ENCODE measurements around the gene PASD1.
"Not testable (repeated sequence)": the region's sequence is repeated elsewhere in the genome, so short reads cannot be mapped to it uniquely, and the experiment has no call there.

The PASD1 gene, protein sequence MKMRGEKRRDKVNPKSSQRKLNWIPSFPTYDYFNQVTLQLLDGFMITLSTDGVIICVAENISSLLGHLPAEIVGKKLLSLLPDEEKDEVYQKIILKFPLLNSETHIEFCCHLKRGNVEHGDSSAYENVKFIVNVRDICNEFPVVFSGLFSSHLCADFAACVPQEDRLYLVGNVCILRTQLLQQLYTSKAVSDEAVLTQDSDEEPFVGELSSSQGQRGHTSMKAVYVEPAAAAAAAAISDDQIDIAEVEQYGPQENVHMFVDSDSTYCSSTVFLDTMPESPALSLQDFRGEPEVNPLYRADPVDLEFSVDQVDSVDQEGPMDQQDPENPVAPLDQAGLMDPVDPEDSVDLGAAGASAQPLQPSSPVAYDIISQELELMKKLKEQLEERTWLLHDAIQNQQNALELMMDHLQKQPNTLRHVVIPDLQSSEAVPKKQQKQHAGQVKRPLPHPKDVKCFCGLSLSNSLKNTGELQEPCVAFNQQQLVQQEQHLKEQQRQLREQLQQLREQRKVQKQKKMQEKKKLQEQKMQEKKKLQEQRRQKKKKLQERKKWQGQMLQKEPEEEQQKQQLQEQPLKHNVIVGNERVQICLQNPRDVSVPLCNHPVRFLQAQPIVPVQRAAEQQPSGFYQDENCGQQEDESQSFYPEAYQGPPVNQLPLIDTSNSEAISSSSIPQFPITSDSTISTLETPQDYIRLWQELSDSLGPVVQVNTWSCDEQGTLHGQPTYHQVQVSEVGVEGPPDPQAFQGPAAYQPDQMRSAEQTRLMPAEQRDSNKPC

GRCh38 chrX:151563449-151563848 is at the start of gene PASD1:
Gene PASD1 (plus strand): TSS chrX:151563675. CDS start chrX:151601554, 37,879 bp downstream.
- DNase-seq = no peak

- no peak for DNase-seq
Observed at GRCh38 chrX:151515237-151515636, 48.2 kb upstream of the PASD1 start.

- no peak for DNase-seq
Observed at GRCh38 chrX:151516538-151517187, 46.8 kb upstream of the PASD1 start.

- no peak for DNase-seq
Observed at GRCh38 chrX:151517421-151517820, 46.1 kb upstream of the PASD1 start.

GRCh38 chrX:151523351-151523750 is 40.1 kb upstream of the PASD1 start:
- no peak for DNase-seq

GRCh38 chrX:151536571-151536970 is 26.9 kb upstream of the PASD1 start:
- DNase-seq = no peak

- DNase-seq = no peak
Observed at GRCh38 chrX:151537572-151537971, 25.9 kb upstream of the PASD1 start.

GRCh38 chrX:151538190-151539122 is 25.0 kb upstream of the PASD1 start:
- no peak for DNase-seq

DNA sequence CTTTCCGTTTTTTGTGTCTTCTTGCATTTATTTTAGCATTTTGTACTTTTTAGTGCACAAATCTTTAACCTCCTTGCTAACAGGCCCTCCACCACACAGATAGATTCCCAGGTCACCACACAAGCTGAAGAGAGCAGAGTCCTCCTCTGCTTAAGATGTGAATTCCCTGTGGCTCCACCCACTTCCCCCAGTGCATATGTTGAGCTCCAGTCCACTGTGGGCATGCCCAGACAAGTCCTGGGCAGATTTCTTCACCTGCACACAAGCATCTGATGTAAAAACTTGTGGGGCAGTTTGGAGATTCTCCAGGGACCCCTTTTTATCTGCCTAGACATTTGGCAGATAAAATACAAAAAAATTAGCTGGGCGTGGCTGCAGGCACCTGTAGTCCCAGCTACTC is 19.8 kb upstream of the PASD1 start:
- DNase-seq = no peak

- not testable (repeated sequence) for DNase-seq
Observed at GRCh38 chrX:151546226-151546625, 17.2 kb upstream of the PASD1 start.

DNA sequence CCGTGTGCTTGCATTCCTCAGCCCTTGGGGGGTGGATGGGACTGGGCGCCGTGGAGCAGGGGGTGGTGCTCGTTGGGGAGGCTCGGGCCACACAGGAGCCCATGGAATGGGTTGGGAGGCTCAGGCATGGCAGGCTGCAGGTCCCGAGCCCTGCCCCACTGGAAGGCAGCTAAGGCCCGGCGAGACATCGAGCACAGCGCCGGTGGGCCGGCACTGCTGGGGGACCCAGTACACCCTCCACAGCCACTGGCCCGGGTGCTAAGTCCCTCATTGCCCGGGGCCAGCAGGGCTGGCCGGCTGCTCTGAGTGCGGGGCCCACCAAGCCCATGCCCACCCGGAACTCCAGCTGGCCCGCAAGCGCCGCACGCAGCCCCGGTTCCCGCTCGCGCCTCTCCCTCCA is 12.3 kb upstream of the PASD1 start:
- not testable (repeated sequence) for DNase-seq

DNA sequence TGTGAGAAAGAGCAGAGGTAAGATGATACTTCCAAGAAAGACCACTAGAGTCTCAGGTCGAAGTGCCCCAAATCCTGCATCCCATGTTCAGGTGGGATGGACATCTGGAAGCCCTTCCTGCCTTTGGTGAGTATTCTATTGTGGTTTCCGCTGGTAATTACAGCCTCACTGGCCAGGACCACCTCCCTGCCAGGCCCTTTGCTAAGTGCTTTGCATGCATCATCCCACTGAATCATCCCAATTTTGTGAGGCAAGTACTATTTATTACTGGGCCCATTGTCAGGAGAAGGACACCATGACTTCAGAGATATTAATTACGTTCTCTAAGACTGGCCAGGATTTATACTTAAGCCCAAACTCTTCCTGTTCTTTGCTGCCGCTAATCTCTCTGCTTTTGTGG is 10.7 kb upstream of the PASD1 start:
- no peak for DNase-seq

GRCh38 chrX:151555301-151555700 is 8.2 kb upstream of the PASD1 start:
- DNase-seq = not testable (repeated sequence)

GRCh38 chrX:151562485-151562884 is 990 bp upstream of the PASD1 start:
- not testable (repeated sequence) for DNase-seq

GRCh38 chrX:151563003-151563402 is 472 bp upstream of the PASD1 start:
- not testable (repeated sequence) for DNase-seq

DNA sequence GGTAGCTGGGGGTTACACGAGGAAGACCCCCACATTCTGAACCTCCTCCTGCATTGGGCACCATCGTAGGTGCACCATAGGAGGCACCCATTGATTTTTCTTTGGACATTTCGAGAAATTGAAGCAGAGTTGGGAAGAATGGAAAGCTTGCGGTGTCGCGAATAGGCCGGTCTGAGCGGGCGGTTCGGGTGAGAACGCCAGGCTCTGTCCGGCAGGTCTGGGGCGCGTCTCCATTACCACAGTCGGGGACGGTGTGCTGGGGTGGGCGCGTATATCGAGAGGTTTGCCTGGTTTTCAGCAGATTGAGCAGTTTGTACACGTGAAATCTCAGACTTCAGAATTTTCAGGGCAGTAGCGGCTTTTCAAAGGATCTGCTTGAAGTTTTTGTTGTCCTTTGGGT is 560 bp downstream of the PASD1 start:
- no peak for DNase-seq

- not testable (repeated sequence) for DNase-seq
Observed at GRCh38 chrX:151566872-151567271, 3.4 kb downstream of the PASD1 start.

- DNase-seq = no peak
Observed at GRCh38 chrX:151570561-151570960, 7.1 kb downstream of the PASD1 start.

DNA sequence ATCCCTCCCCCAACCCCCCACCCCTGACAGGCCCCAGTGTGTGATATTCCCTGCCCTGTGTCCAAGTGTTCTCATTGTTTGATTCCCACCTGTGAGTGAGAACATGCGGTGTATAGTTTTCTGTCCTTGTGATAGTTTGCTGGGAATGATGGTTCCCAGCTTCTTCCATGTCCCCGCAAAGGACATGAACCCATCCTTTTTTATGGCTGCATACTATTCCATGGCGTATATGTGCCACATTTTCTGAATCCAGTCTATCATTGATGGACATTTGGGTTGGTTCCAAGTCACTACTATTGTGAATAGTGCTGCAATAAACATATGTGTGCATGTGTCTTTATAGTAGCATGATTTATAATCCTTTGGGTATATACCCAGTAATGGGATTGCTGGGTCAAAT is 29.9 kb downstream of the PASD1 start:
- DNase-seq = not testable (repeated sequence)

- DNase-seq = no peak
Observed at GRCh38 chrX:151596282-151596681, 32.8 kb downstream of the PASD1 start.

GRCh38 chrX:151604931-151605330 is 41.5 kb downstream of the PASD1 start:
- no peak for DNase-seq

- no peak for DNase-seq
Observed at GRCh38 chrX:151609222-151609621, 45.7 kb downstream of the PASD1 start.
